Astrocyte of the hippocampus (primary cell): ENCODE data around the gene ZNF583.

Experiments
- DNase-seq: peaks from one replicate; pipeline ENCODE4 v3.0.0; 2011; ENCODE audit warnings: low read depth, low spot score

Gene ZNF583

GRCh38 chr19:56474308-56474707 is 70.2 kb downstream of the ZNF583 start:
- DNase-seq = no peak

GRCh38 chr19:56476093-56476492 is 72.0 kb downstream of the ZNF583 start:
- no peak for DNase-seq
